HepG2 (cell line): ENCODE data around the gene RPL19. TPM values are rescaled to one million over a fixed set of nuclear protein-coding genes. Genes with fewer than 3 reads are reported as not detected.

ENCODE experiments used
- ATAC-seq: fragments of 200-7000 bp; cut with Tn5 transposase; 3 replicates; pipeline ENCODE4 v1.9.1; 2020; ENCODE audit warnings: mild to moderate bottlenecking, moderate library complexity
- BruUV-seq: library from RNA; stranded (reverse); fragments of 400-500 nt; replicated peaks from 2 replicates; lab custom pipeline; 2021; lab: Mats Ljungman, UMichigan
- CTCF ChIA-PET: fragments of 300-600 bp; formaldehyde crosslinking; extraction: SDS; loops from one replicate; lab custom pipeline; 2021; ENCODE audit warnings: low total read pairs, inconsistent platforms, low intra/inter-chr PET ratio; lab: Yijun Ruan, JAX
- POLR2A ChIA-PET: fragments of 350-600 bp; sonication (Branson Sonifier 250); formaldehyde crosslinking; loops from one replicate; lab custom pipeline; 2020; ENCODE audit warnings: antibody characterized with exemption, inconsistent platforms; lab: Yijun Ruan, JAX
- DNase-seq: peaks from one replicate; pipeline ENCODE4 v3.0.0-alpha.2; 2015; ENCODE audit warnings: low spot score
- FAIRE-seq: peaks from 3 replicates; lab custom pipeline; 2011; peaks lifted over from hg19 to GRCh38; lab: Jason Lieb, UNC
- H2AFZ ChIP-seq: one replicate; pipeline ENCODE4 v1.6.1; 2011; ENCODE audit warnings: low read length, inconsistent platforms
- H3K27ac ChIP-seq: fragments of 300-600 bp; 3 replicates; pipeline ENCODE4 v1.8.0; 2011; ENCODE audit warnings: mixed run types, mild to moderate bottlenecking, mixed read lengths, low read length, inconsistent platforms; ENCODE audit not compliant: insufficient read depth; ENCODE audit errors: extremely low read length
- H3K27me3 ChIP-seq, 2 experiments: fragments of 200-600 bp in 1 of 2; 2 replicates in 1 of 2; 3 replicates in 1 of 2; pipeline versions ENCODE4 v1.6.0 to v1.8.0; 2011; ENCODE audit warnings: low read length in 2 of 2, mild to moderate bottlenecking in 2 of 2, moderate library complexity in 2 of 2, inconsistent platforms in 1 of 2; ENCODE audit not compliant: insufficient read depth in 2 of 2, control insufficient read depth in 1 of 2
- H3K36me3 ChIP-seq, 2 experiments: fragments of 200-600 bp in 1 of 2; replicated peaks in 1 of 2; 2 replicates in 1 of 2; 3 replicates in 1 of 2; pipeline versions ENCODE4 v1.5.1 to v1.8.0; 2011; ENCODE audit warnings: low read length in 2 of 2, inconsistent platforms in 1 of 2; ENCODE audit not compliant: insufficient read depth in 2 of 2, control insufficient read depth in 1 of 2
- H3K4me1 ChIP-seq: 2 replicates; pipeline ENCODE4 v1.5.1; 2012; ENCODE audit warnings: low read length, inconsistent platforms; ENCODE audit not compliant: insufficient read depth
- H3K4me2 ChIP-seq: 2 replicates; pipeline ENCODE4 v1.6.0; 2011; ENCODE audit warnings: low read depth, low read length, inconsistent platforms
- H3K4me3 ChIP-seq, 3 experiments: fragments of 200-600 bp in 1 of 3; sonication (generic), shearing (Covaris generic) in 1 of 3; replicated peaks in 1 of 3; 2 replicates each; pipeline ENCODE4 v1.5.1; 2011 to 2016; ENCODE audit warnings: low read length in 3 of 3, inconsistent platforms in 2 of 3, low read depth in 2 of 3, mild to moderate bottlenecking in 2 of 3, control low read depth in 1 of 3, mixed read lengths in 1 of 3; ENCODE audit not compliant: insufficient read depth in 1 of 3
- H3K79me2 ChIP-seq: one replicate; pipeline ENCODE4 v1.6.1; 2011; ENCODE audit warnings: low read length, inconsistent platforms; ENCODE audit not compliant: insufficient read depth
- H3K9ac ChIP-seq: 2 replicates; pipeline ENCODE4 v1.6.0; 2011; ENCODE audit warnings: mild to moderate bottlenecking, low read depth, low read length, inconsistent platforms; ENCODE audit not compliant: insufficient read depth
- H3K9me3 ChIP-seq: 2 replicates; pipeline ENCODE4 v1.5.1; 2012; ENCODE audit warnings: mild to moderate bottlenecking, low read length
- H4K20me1 ChIP-seq: 2 replicates; pipeline ENCODE4 v1.6.0; 2011; ENCODE audit warnings: inconsistent platforms, mild to moderate bottlenecking, low read length, moderate library complexity; ENCODE audit not compliant: insufficient read depth
- ASH2L ChIP-seq: fragments of 300-600, 200-600 bp; sonication (generic); IDR thresholded peaks from 2 replicates; pipeline ENCODE4 v1.7.0; 2017; ENCODE audit warnings: low read depth, mild to moderate bottlenecking, moderate library complexity, mixed read lengths, low read length; ENCODE audit not compliant: insufficient read length
- BHLHE40 ChIP-seq: IDR thresholded peaks from 2 replicates; pipeline ENCODE4 v1.6.1; 2011; ENCODE audit warnings: low read length, improper control_type of control experiment
- BORCS8-MEF2B ChIP-seq: sonication (generic); formaldehyde crosslinking; IDR thresholded peaks from 2 replicates; pipeline ENCODE4 v1.8.0; 2022; ENCODE audit warnings: mild to moderate bottlenecking, missing genetic modification reagents
- CBX1 ChIP-seq: IDR thresholded peaks from one replicate; pipeline ENCODE4 v1.6.1; 2016; ENCODE audit warnings: antibody characterized with exemption, low read depth
- HINFP ChIP-seq: sonication (generic); formaldehyde crosslinking; IDR thresholded peaks from 2 replicates; pipeline ENCODE4 v1.4.0; 2020; ENCODE audit warnings: low read depth, mild to moderate bottlenecking, missing genetic modification reagents
- HOXA3 ChIP-seq: sonication (generic); formaldehyde crosslinking; IDR thresholded peaks from 2 replicates; pipeline ENCODE4 v1.5.0; 2020; ENCODE audit warnings: missing genetic modification reagents
- MIER3 ChIP-seq: IDR thresholded peaks from 2 replicates; pipeline ENCODE4 v1.6.1; 2016; ENCODE audit warnings: missing compliant biosample characterization, borderline replicate concordance
- NFYB ChIP-seq: sonication (generic); formaldehyde crosslinking; IDR thresholded peaks from 2 replicates; pipeline ENCODE4 v1.4.0; 2020; ENCODE audit warnings: missing genetic modification reagents
- NFYC ChIP-seq: IDR thresholded peaks from 2 replicates; pipeline ENCODE4 v1.6.1; 2016; ENCODE audit warnings: missing genetic modification reagents, missing compliant biosample characterization
- SALL1 ChIP-seq: sonication (generic); formaldehyde crosslinking; IDR thresholded peaks from 2 replicates; pipeline ENCODE4 v1.8.0; 2022; ENCODE audit warnings: mild to moderate bottlenecking, missing genetic modification reagents
- SP2 ChIP-seq: sonication (generic); formaldehyde crosslinking; IDR thresholded peaks from 2 replicates; pipeline ENCODE4 v1.5.1; 2020; ENCODE audit warnings: mild to moderate bottlenecking, missing genetic modification reagents
- ZMAT3 ChIP-seq: sonication (generic); formaldehyde crosslinking; conservative IDR thresholded peaks from 2 replicates; pipeline ENCODE4 v1.7.0; 2021; ENCODE audit warnings: missing genetic modification reagents
- ZNF773 ChIP-seq: sonication (generic); formaldehyde crosslinking; IDR thresholded peaks from 2 replicates; pipeline ENCODE4 v1.4.0; 2020; ENCODE audit warnings: missing genetic modification reagents, borderline replicate concordance
- WGBS: methylation state at CpG from one replicate; pipeline ENCODE4 v1.1.6; 2017; ENCODE audit warnings: low lambda C conversion rate; 5-methylcytosine and 5-hydroxymethylcytosine counted together
- in situ Hi-C: cut with HindIII; loops from 2 replicates; pipeline ENCODE4 v1.10.0; 2017; ENCODE audit warnings: low pct_unique_long_range_greater_than_20kb; ENCODE audit not compliant: extremely low pct_ligation_motif_present
- intact Hi-C: fragments of 100-400 bp; cut with micrococcal nuclease; formaldehyde crosslinking; loops from one replicate; pipeline ENCODE4 v1.10.0; 2022; ENCODE audit not compliant: unreplicated experiment
- polyA plus RNA-seq, 8 experiments: library from polyadenylated mRNA; depleted of rRNA in 3 of 8; stranded (reverse) in 7 of 8; unstranded in 1 of 8; fragments of >200 nt; fragmentation: Illumina TruSeq in 4 of 8; extraction: Trizol in 4 of 8; gene quantifications; 2 replicates each; pipeline versions ENCODE4 v1.2.1 to v1.2.3, GENCODE V29; 2011 to 2016; ENCODE audit warnings: low read depth in 4 of 8, missing spikeins in 1 of 8, mixed read lengths in 1 of 8; ENCODE audit not compliant: insufficient read depth in 1 of 8
- total RNA-seq, 5 experiments: library from RNA; depleted of rRNA; stranded (reverse); fragments of >200 nt; fragmentation: Illumina TruSeq; extraction: Trizol; gene quantifications; 2 replicates each; pipeline ENCODE4 v1.2.3, GENCODE V29; 2016; ENCODE audit warnings: low read depth in 1 of 5
- TF ChIP-seq, protein P1 (sequence below): sonication (generic); formaldehyde crosslinking; IDR thresholded peaks from 2 replicates; pipeline ENCODE4 v1.8.0; 2022; ENCODE audit warnings: mild to moderate bottlenecking, missing genetic modification reagents, moderate library complexity
- TF ChIP-seq, protein P2 (sequence below): sonication (generic); formaldehyde crosslinking; IDR thresholded peaks from 2 replicates; pipeline ENCODE4 v1.4.0; 2020; ENCODE audit warnings: missing genetic modification reagents
- TF ChIP-seq, protein P3 (sequence below): sonication (generic); formaldehyde crosslinking; IDR thresholded peaks from 2 replicates; pipeline ENCODE4 v1.4.0; 2020; ENCODE audit warnings: mild to moderate bottlenecking, missing genetic modification reagents

RPL19 gene
- total and polyA plus RNA-seq, 2 of the 13 experiments (the other 11 are each of a cell fraction or from before 2014, with no cell fraction given), result 2,522 to 2,768 TPM

GRCh38 chr17:39164675-39165143 is 35.4 kb upstream of the RPL19 start:
- FAIRE-seq, result peak; percentile 57
- TF ChIP-seq ZNF773 (CRISPR knock-in tag) (no peak), HINFP (CRISPR knock-in tag) (no peak), NFYC (CRISPR knock-in tag) (peak; percentile 79), BORCS8-MEF2B (CRISPR knock-in tag) (0 out of 2 replicates have a peak, but pooled peaks have one; percentile 30), SP2 (CRISPR knock-in tag) (peak; percentile 79), MIER3 (CRISPR knock-in tag) (no peak), ZMAT3 (CRISPR knock-in tag) (0 out of 2 replicates have a peak, but pooled peaks have one; percentile 34), CBX1 (peak; percentile 46), HOXA3 (CRISPR knock-in tag) (peak; percentile 17; the same call in 1 of the 2 replicates), SALL1 (CRISPR knock-in tag) (0 out of 2 replicates have a peak, but pooled peaks have one; percentile 22), BHLHE40 (no peak), NFYB (peak; percentile 72), ASH2L (peak; percentile 24)
- TF ChIP-seq, protein P1, sequence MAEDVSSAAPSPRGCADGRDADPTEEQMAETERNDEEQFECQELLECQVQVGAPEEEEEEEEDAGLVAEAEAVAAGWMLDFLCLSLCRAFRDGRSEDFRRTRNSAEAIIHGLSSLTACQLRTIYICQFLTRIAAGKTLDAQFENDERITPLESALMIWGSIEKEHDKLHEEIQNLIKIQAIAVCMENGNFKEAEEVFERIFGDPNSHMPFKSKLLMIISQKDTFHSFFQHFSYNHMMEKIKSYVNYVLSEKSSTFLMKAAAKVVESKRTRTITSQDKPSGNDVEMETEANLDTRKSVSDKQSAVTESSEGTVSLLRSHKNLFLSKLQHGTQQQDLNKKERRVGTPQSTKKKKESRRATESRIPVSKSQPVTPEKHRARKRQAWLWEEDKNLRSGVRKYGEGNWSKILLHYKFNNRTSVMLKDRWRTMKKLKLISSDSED, result no peak
- TF ChIP-seq, protein P2, sequence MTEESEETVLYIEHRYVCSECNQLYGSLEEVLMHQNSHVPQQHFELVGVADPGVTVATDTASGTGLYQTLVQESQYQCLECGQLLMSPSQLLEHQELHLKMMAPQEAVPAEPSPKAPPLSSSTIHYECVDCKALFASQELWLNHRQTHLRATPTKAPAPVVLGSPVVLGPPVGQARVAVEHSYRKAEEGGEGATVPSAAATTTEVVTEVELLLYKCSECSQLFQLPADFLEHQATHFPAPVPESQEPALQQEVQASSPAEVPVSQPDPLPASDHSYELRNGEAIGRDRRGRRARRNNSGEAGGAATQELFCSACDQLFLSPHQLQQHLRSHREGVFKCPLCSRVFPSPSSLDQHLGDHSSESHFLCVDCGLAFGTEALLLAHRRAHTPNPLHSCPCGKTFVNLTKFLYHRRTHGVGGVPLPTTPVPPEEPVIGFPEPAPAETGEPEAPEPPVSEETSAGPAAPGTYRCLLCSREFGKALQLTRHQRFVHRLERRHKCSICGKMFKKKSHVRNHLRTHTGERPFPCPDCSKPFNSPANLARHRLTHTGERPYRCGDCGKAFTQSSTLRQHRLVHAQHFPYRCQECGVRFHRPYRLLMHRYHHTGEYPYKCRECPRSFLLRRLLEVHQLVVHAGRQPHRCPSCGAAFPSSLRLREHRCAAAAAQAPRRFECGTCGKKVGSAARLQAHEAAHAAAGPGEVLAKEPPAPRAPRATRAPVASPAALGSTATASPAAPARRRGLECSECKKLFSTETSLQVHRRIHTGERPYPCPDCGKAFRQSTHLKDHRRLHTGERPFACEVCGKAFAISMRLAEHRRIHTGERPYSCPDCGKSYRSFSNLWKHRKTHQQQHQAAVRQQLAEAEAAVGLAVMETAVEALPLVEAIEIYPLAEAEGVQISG (CRISPR knock-in tag), result 0 out of 2 replicates have a peak, but pooled peaks have one; percentile 23
- TF ChIP-seq, protein P3, sequence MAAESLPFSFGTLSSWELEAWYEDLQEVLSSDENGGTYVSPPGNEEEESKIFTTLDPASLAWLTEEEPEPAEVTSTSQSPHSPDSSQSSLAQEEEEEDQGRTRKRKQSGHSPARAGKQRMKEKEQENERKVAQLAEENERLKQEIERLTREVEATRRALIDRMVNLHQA (CRISPR knock-in tag), result no peak

More at GRCh38 chr17:39164675-39165143, 35.4 kb upstream of the RPL19 start:
- no peaks in the 10 kb centered on the region for H4K20me1 ChIP-seq
- peaks cover 14% of the 10 kb centered on the region; the same call in 1 of the 2 replicates for H3K4me1 ChIP-seq
- no peaks in the 10 kb centered on the region for H3K9me3 ChIP-seq
- BruUV-seq, result no TSS peak
- no peaks in the 10 kb centered on the region for H3K36me3 ChIP-seq
- H2AFZ ChIP-seq, result no peak overlapping the region
- H3K79me2 ChIP-seq, result no peaks in the 10 kb centered on the region
- in situ Hi-C loops, result loop anchor here (25.0 kb wide), 1 partner anchor 402 kb away; the partner anchor contains the start of gene PSMB3
- peak overlapping the region; percentile 65 for H3K4me2 ChIP-seq
- intact Hi-C loops, result no loop called here
- WGBS, result 10% methylated on average over 8 of the region's 15 CpGs
- DNase-seq (peak; percentile 57), ATAC-seq (peak; percentile 83)
- no peak overlapping the region for H3K27ac ChIP-seq
- no peak overlapping the region for H3K9ac ChIP-seq
- peaks cover 4 to 27% of the 10 kb centered on the region in 2 experiments; a peak in 4 of 5 replicates for H3K27me3 ChIP-seq
- POLR2A ChIA-PET, result interaction anchor here (0.6 to 1.5 kb wide), 5 partner anchors 10 to 295 kb away, joined by 3 to 15 read pairs (median 4); partner anchors contain the start of genes LASP1 and RPL19
- peak overlapping the region in 2 of 3 experiments; percentile 1 to 51; a peak in 3 of 6 replicates for H3K4me3 ChIP-seq
- CTCF ChIA-PET, result interaction anchor here (0.8 to 2.0 kb wide), 6 partner anchors 10 to 182 kb away, joined by 3 to 4 read pairs (median 4); no protein-coding TSS in a partner anchor
